ENCODE results near the gene FMO2. TPM values are rescaled to one million over a fixed set of nuclear protein-coding genes. Genes with fewer than 3 reads are reported as not detected.

Gene FMO2
- total RNA-seq, 4 donors from 2014 or later: 3.8 to 23.1 (median 6.9) TPM

- peaks cover 6% of the 10 kb centered on the region for H3K27me3 ChIP-seq
- WGBS: 92% methylated on average over 3 of the region's 3 CpGs
- DNase-seq (ENCODE audit: low spot score in 2 of 2): no peak
- TF ChIP-seq, protein P1, sequence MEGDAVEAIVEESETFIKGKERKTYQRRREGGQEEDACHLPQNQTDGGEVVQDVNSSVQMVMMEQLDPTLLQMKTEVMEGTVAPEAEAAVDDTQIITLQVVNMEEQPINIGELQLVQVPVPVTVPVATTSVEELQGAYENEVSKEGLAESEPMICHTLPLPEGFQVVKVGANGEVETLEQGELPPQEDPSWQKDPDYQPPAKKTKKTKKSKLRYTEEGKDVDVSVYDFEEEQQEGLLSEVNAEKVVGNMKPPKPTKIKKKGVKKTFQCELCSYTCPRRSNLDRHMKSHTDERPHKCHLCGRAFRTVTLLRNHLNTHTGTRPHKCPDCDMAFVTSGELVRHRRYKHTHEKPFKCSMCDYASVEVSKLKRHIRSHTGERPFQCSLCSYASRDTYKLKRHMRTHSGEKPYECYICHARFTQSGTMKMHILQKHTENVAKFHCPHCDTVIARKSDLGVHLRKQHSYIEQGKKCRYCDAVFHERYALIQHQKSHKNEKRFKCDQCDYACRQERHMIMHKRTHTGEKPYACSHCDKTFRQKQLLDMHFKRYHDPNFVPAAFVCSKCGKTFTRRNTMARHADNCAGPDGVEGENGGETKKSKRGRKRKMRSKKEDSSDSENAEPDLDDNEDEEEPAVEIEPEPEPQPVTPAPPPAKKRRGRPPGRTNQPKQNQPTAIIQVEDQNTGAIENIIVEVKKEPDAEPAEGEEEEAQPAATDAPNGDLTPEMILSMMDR (IDR thresholded peaks at IDR 0.05): no peak
- TF ChIP-seq POLR2A (IDR thresholded peaks at IDR 0.05) (no peak), POLR2AphosphoS5 (IDR thresholded peaks at IDR 0.05) (no peak), EP300 (IDR thresholded peaks at IDR 0.05) (no peak)
- H3K9me3 ChIP-seq: no peaks in the 10 kb centered on the region
- H3K27ac ChIP-seq: no peak overlapping the region
- H3K36me3 ChIP-seq: no peaks in the 10 kb centered on the region
- H3K4me3 ChIP-seq: no peak overlapping the region
- peaks cover 15% of the 10 kb centered on the region for H3K4me1 ChIP-seq
Observed at GRCh38 chr1:171250263-171250662, 65.2 kb downstream of the FMO2 start.

GRCh38 chr1:171251042-171251951 is 66.2 kb downstream of the FMO2 start:
- TF ChIP-seq, protein P1 (IDR thresholded peaks at IDR 0.05): peak in 1 of 2 donors; percentile 57
- TF ChIP-seq EP300 (IDR thresholded peaks at IDR 0.05): no peak
- peak overlapping the region; percentile 54 for H3K4me3 ChIP-seq
- no peak for DNase-seq (ENCODE audit: low spot score in 2 of 2)
- H3K4me1 ChIP-seq: peaks cover 19% of the 10 kb centered on the region
- peaks cover 6% of the 10 kb centered on the region for H3K27me3 ChIP-seq
- WGBS: 13% methylated on average over 22 of the region's 34 CpGs
- no peaks in the 10 kb centered on the region for H3K36me3 ChIP-seq
- H3K27ac ChIP-seq: no peak overlapping the region
- no peaks in the 10 kb centered on the region for H3K9me3 ChIP-seq

- 23% methylated on average over 6 of the region's 6 CpGs for WGBS
Observed at GRCh38 chr1:171251952-171252300, 66.8 kb downstream of the FMO2 start.

DNA sequence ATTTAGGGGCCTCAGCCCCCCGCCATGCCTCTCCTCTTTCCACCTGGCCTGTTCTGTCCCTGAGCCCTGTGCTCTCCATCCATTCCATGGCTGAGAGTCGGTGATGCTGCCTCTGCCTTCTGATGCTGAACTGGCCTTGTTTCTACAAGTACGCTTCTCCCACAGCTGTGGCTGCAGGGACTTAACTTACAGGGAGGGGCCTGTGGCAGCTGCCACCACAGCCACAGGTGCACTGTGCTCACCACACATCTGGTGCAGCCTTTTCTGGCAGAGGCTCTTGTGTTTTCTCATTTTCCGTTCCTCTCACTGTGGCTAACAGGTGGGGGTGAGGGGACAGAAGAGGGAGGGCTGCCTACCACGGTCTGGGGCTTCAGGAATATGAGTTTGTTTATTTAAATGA is 67.4 kb downstream of the FMO2 start:
- H3K9me3 ChIP-seq: no peaks in the 10 kb centered on the region
- H3K27me3 ChIP-seq: peaks cover 6% of the 10 kb centered on the region
- no peak overlapping the region for H3K4me3 ChIP-seq
- H3K36me3 ChIP-seq: no peaks in the 10 kb centered on the region
- TF ChIP-seq, protein P1 (IDR thresholded peaks at IDR 0.05): no peak
- TF ChIP-seq POLR2AphosphoS5 (IDR thresholded peaks at IDR 0.05) (no peak), EP300 (IDR thresholded peaks at IDR 0.05) (no peak), POLR2A (IDR thresholded peaks at IDR 0.05) (no peak)
- no peak for DNase-seq (ENCODE audit: low spot score in 2 of 2)
- peaks cover 31% of the 10 kb centered on the region for H3K4me1 ChIP-seq
- H3K27ac ChIP-seq: no peak overlapping the region
- WGBS: 63% methylated on average over 5 of the region's 5 CpGs

More at GRCh38 chr1:171251952-171252300, 66.8 kb downstream of the FMO2 start:
- no peak for DNase-seq (ENCODE audit: low spot score in 2 of 2)
- no peak overlapping the region for H3K27ac ChIP-seq
- H3K4me1 ChIP-seq: peaks cover 26% of the 10 kb centered on the region
- H3K4me3 ChIP-seq: peak overlapping the region; percentile 54
- H3K27me3 ChIP-seq: peaks cover 6% of the 10 kb centered on the region
- no peaks in the 10 kb centered on the region for H3K9me3 ChIP-seq
- TF ChIP-seq POLR2A (IDR thresholded peaks at IDR 0.05) (no peak), EP300 (IDR thresholded peaks at IDR 0.05) (no peak), POLR2AphosphoS5 (IDR thresholded peaks at IDR 0.05) (no peak)
- TF ChIP-seq, protein P1 (IDR thresholded peaks at IDR 0.05): no peak
- H3K36me3 ChIP-seq: no peaks in the 10 kb centered on the region

DNA sequence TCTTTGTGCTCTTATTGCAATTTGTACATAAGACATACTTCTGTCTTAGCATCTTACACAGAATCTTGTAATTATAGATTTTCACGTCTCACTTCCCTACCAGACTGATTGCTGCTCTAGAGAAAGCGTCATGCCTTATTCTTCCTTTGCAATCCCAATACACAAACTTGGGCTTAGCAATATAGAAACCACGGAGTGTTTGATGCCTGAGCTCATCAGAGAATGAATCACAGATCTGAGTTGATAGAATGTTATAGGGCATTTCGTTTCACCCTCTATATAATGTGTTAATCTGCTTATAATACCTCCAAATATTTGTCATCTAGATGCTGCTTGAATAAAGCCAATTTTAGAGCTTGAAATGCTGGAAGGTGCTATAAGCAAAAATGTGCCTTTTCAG is 69.8 kb downstream of the FMO2 start:
- H3K27ac ChIP-seq: no peak overlapping the region
- no peaks in the 10 kb centered on the region for H3K9me3 ChIP-seq
- WGBS: 55% methylated on average over 4 of the region's 4 CpGs
- peaks cover 44% of the 10 kb centered on the region for H3K4me1 ChIP-seq
- no peaks in the 10 kb centered on the region for H3K36me3 ChIP-seq
- TF ChIP-seq, protein P1 (IDR thresholded peaks at IDR 0.05): no peak
- TF ChIP-seq POLR2A (IDR thresholded peaks at IDR 0.05) (no peak), POLR2AphosphoS5 (IDR thresholded peaks at IDR 0.05) (no peak), EP300 (IDR thresholded peaks at IDR 0.05) (no peak)
- no peak for DNase-seq (ENCODE audit: low spot score in 2 of 2)
- peaks cover 6% of the 10 kb centered on the region for H3K27me3 ChIP-seq
- no peak overlapping the region for H3K4me3 ChIP-seq
